Measurements from ENCODE around the gene LIN28B.

- no peak for TF ChIP-seq CTCF (IDR thresholded peaks at IDR 0.05)
- no peak for TF ChIP-seq POLR2A (IDR thresholded peaks at IDR 0.05)
Observed at GRCh38 chr6:105005451-105005850, 48.5 kb downstream of the LIN28B start.

Measured in lower leg skin (tissue), 3 donors.